NT2/D1 (cell line): ENCODE measurements around the gene MCTP1.

Experiments used
- SUZ12 ChIP-seq: IDR thresholded peaks from 2 replicates; pipeline ENCODE4 v1.6.1; 2011; ENCODE audit not compliant: insufficient read length, insufficient read depth; ENCODE audit errors: extremely low read depth
- YY1 ChIP-seq: IDR thresholded peaks from 2 replicates; pipeline ENCODE4 v1.6.1; 2011; ENCODE audit not compliant: insufficient read length, insufficient read depth

- TF ChIP-seq YY1: no peak
- TF ChIP-seq SUZ12: no peak
Measured at GRCh38 chr5:95063492-95063891, 221.4 kb downstream of the MCTP1 start.
